ENCODE measurements around the gene AFF3.

AFF3 gene

GRCh38 chr2:99960790-99961189 lies 181.6 kb downstream of the AFF3 start:
- ATAC-seq, result no peak
- TF ChIP-seq ARNTL (CRISPR knock-in tag; IDR thresholded peaks at IDR 0.05; ENCODE audit: borderline replicate concordance, low read depth) (no peak), ZNF565 (CRISPR knock-in tag; conservative IDR thresholded peaks at IDR 0.05; ENCODE audit: low read depth) (no peak), PATZ1 (CRISPR knock-in tag; IDR thresholded peaks at IDR 0.05; ENCODE audit: borderline replicate concordance) (no peak), ZNF70 (CRISPR knock-in tag; IDR thresholded peaks at IDR 0.05) (no peak), RARB (CRISPR knock-in tag; IDR thresholded peaks at IDR 0.05) (no peak), ESRRG (CRISPR knock-in tag; IDR thresholded peaks at IDR 0.05) (no peak), POU6F1 (CRISPR knock-in tag; IDR thresholded peaks at IDR 0.05; ENCODE audit: borderline replicate concordance, low read depth) (no peak)

GRCh38 chr2:99960291-99960690 lies 182.1 kb downstream of the AFF3 start:
- no peak for TF ChIP-seq PPARA (CRISPR knock-in tag; IDR thresholded peaks at IDR 0.05; ENCODE audit: borderline replicate concordance)
- TF ChIP-seq ZC3H10 (CRISPR knock-in tag; IDR thresholded peaks at IDR 0.05), result no peak
- TF ChIP-seq ZFP3 (CRISPR knock-in tag; IDR thresholded peaks at IDR 0.05), result no peak
- TF ChIP-seq PATZ1 (CRISPR knock-in tag; IDR thresholded peaks at IDR 0.05; ENCODE audit: borderline replicate concordance), result no peak

GRCh38 chr2:99959261-99960014 lies 183.0 kb downstream of the AFF3 start:
- no peak for ATAC-seq
- TF ChIP-seq ARNTL (CRISPR knock-in tag; IDR thresholded peaks at IDR 0.05; ENCODE audit: borderline replicate concordance, low read depth), result no peak
- no peak for TF ChIP-seq ISL1 (CRISPR knock-in tag; IDR thresholded peaks at IDR 0.05)
- TF ChIP-seq TCF4 (CRISPR knock-in tag; IDR thresholded peaks at IDR 0.05; ENCODE audit: borderline replicate concordance), result no peak
- TF ChIP-seq ESRRG (CRISPR knock-in tag; IDR thresholded peaks at IDR 0.05), result no peak
- no peak for TF ChIP-seq PATZ1 (CRISPR knock-in tag; IDR thresholded peaks at IDR 0.05; ENCODE audit: borderline replicate concordance)
- no peak for TF ChIP-seq PPARA (CRISPR knock-in tag; IDR thresholded peaks at IDR 0.05; ENCODE audit: borderline replicate concordance)
- no peak for TF ChIP-seq ZFP30 (CRISPR knock-in tag; IDR thresholded peaks at IDR 0.05)

More at GRCh38 chr2:99960291-99960690, 182.1 kb downstream of the AFF3 start:
- no peak for ATAC-seq

- TF ChIP-seq ESRRG (CRISPR knock-in tag; IDR thresholded peaks at IDR 0.05), result no peak
- TF ChIP-seq SNAI2 (CRISPR knock-in tag; IDR thresholded peaks at IDR 0.05), result no peak
- no peak for TF ChIP-seq TOX (CRISPR knock-in tag; IDR thresholded peaks at IDR 0.05; ENCODE audit: borderline replicate concordance)
- TF ChIP-seq PATZ1 (CRISPR knock-in tag; IDR thresholded peaks at IDR 0.05; ENCODE audit: borderline replicate concordance), result no peak
- no peak for TF ChIP-seq ZFP30 (CRISPR knock-in tag; IDR thresholded peaks at IDR 0.05)
- no peak for TF ChIP-seq PPARA (CRISPR knock-in tag; IDR thresholded peaks at IDR 0.05; ENCODE audit: borderline replicate concordance)
- TF ChIP-seq GLIS3 (CRISPR knock-in tag; IDR thresholded peaks at IDR 0.05), result no peak
- TF ChIP-seq ZNF565 (CRISPR knock-in tag; conservative IDR thresholded peaks at IDR 0.05; ENCODE audit: low read depth), result no peak
- ATAC-seq, result no peak
Observed at GRCh38 chr2:99957332-99958133, 184.9 kb downstream of the AFF3 start.

All from SK-N-SH treated with all-trans-retinoic acid at 6 μM for 48 hours (cell line).